ENCODE results near the gene ARID5A.

Gene ARID5A

DNA sequence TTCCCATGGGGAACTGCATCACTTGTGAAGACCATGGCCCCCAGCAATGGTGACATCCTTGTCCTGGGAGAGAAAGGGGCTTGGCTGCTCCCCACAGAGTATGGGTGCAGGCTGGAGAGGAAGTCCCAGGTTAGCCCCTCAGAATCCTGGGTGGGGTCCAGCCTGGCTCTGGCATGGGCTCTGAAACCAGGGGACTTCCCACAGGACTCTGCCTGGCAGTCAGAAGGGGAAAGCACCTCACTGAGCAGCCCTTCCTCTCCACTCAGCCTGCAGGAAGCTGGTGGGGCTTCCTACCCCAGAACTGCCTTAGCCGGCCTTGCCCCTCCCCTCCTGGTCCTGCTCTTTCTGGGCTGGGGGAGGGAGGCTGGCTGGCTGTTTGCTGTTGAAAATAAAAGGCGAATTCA is 35.1 kb upstream of the ARID5A start:
- H3K4me3 Mint-ChIP-seq = no peak overlapping the region
- no peaks in the 10 kb centered on the region for H3K27me3 Mint-ChIP-seq
- peak; percentile 40 for ATAC-seq (replicated peaks; ENCODE audit: extremely low read depth, poor library complexity, severe bottlenecking)
- H3K4me1 Mint-ChIP-seq = peaks cover 7% of the 10 kb centered on the region
- H3K9me3 Mint-ChIP-seq = no peaks in the 10 kb centered on the region
- peak in 1 of 2 donors; percentile 12 for DNase-seq (ENCODE audit: low spot score in 2 of 2)
- H3K36me3 Mint-ChIP-seq (ENCODE audit: insufficient read depth) = peaks cover 2% of the 10 kb centered on the region
- H3K27ac Mint-ChIP-seq (ENCODE audit: low read depth) = no peak overlapping the region

GRCh38 chr2:96501886-96502810 is 34.4 kb upstream of the ARID5A start:
- peak in 1 of 2 donors; percentile 9 for DNase-seq (ENCODE audit: low spot score in 2 of 2)
- no peak for ATAC-seq (replicated peaks; ENCODE audit: extremely low read depth, poor library complexity, severe bottlenecking)
- Mint-ChIP-seq H3K27me3 (no peaks in the 10 kb centered on the region), H3K4me1 (peaks cover 7% of the 10 kb centered on the region), H3K36me3 (ENCODE audit: insufficient read depth) (peaks cover 2% of the 10 kb centered on the region), H3K4me3 (no peak overlapping the region), H3K9me3 (no peaks in the 10 kb centered on the region), H3K27ac (ENCODE audit: low read depth) (no peak overlapping the region)

GRCh38 chr2:96502891-96503636 is 33.5 kb upstream of the ARID5A start:
- Mint-ChIP-seq H3K36me3 (ENCODE audit: insufficient read depth) (peaks cover 2% of the 10 kb centered on the region), H3K4me3 (no peak overlapping the region), H3K27ac (ENCODE audit: low read depth) (no peak overlapping the region), H3K4me1 (peaks cover 7% of the 10 kb centered on the region), H3K27me3 (no peaks in the 10 kb centered on the region), H3K9me3 (no peaks in the 10 kb centered on the region)
- ATAC-seq (replicated peaks; ENCODE audit: extremely low read depth, poor library complexity, severe bottlenecking) = no peak
- peak in 1 of 2 donors; percentile 11 for DNase-seq (ENCODE audit: low spot score in 2 of 2)

GRCh38 chr2:96503637-96504243 is 32.8 kb upstream of the ARID5A start:
- H3K27me3 Mint-ChIP-seq = no peaks in the 10 kb centered on the region
- DNase-seq (ENCODE audit: low spot score in 2 of 2) = peak in 1 of 2 donors; percentile 12
- no peak for ATAC-seq (replicated peaks; ENCODE audit: extremely low read depth, poor library complexity, severe bottlenecking)
- no peak overlapping the region for H3K27ac Mint-ChIP-seq (ENCODE audit: low read depth)
- peaks cover 8% of the 10 kb centered on the region for H3K4me1 Mint-ChIP-seq
- H3K4me3 Mint-ChIP-seq = no peak overlapping the region
- H3K9me3 Mint-ChIP-seq = no peaks in the 10 kb centered on the region
- peaks cover 2% of the 10 kb centered on the region for H3K36me3 Mint-ChIP-seq (ENCODE audit: insufficient read depth)

DNA sequence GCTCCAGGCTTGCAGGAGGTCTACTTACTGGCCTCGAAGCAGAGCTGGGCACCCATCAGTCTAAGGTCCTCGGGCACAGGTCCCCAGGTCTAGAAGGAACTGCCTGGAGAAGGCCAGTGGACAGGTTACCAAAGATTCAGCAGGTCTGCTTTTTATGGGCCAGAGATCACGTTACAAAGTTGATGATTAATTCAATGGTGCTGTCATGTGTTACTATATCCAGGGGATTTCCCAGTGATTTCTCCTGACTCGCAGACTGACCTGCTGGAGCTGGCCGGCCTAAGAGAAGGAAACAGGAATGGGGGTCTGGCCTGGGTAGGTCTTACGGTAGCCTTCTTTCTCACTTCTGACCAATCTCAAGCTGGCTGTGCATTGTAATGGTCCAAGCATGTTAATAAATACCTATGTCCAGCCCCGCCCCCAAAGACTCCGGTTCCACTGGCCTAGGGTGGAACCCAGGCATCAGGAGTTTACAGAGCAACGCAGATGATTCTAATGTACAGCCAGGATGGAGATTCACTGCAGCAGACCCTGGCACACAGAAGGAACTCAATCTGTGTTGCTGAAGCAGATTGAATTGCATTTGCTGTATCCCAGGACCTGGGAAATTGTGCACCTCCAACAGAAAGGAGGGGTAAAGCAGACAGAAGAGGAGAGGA is 31.2 kb upstream of the ARID5A start, which contains the start of gene NEURL3:
NEURL3 (minus strand) TSS at position 127 of the 659 bp plus-strand sequence; CDS start at position 56, 71 bp downstream.
- H3K9me3 Mint-ChIP-seq = no peaks in the 10 kb centered on the region
- no peak for ATAC-seq (replicated peaks; ENCODE audit: extremely low read depth, poor library complexity, severe bottlenecking)
- H3K27ac Mint-ChIP-seq (ENCODE audit: low read depth) = no peak within 1 kb of the TSS
- no peak within 1 kb of the TSS for H3K4me3 Mint-ChIP-seq
- DNase-seq (ENCODE audit: low spot score in 2 of 2) = no peak
- no peaks in the 10 kb centered on the region for H3K27me3 Mint-ChIP-seq
- peaks cover 16% of the 10 kb centered on the region for H3K4me1 Mint-ChIP-seq
- peaks cover 2% of the 10 kb centered on the region for H3K36me3 Mint-ChIP-seq (ENCODE audit: insufficient read depth)

DNA sequence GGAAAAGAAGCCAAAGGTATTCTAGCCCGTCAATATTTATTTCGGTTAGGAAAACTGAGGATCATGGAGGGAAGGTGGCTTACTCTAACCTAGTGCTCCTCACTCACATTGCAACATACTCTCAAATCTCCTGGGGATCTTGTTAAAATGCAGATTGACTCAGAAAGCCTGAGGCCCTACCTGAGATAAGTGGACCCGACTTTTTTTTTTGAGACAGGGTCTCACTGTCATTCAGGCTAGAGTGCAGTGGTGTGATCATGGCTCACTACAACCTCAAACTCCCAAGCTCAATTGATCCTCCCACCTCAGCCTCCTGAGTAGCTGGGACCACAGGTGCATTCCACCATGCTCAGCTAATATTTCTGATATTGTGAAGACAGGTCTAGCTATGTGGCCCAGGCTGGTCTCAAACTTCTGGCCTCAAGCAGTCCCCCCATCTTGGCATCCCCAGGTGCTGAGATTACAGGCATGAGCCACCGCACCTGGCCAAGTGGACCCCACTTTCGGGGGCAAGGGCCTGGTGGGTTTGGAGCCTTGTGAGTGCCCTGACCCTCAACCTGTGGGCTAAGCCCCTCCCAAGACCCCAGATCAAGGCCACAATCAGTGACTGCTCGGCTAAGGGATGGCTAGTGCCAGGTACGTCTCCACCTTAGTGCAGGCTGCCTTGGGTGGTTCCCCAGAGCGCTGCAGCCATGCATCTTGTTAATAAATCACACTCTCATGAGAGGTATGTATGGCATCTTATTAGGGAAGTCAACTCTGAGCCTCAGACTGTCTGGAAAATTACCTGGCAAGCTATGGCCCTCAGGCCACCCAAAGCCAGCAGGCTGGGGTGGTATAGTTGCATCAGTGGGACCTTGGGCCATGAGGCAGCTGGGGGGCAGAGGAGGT is 30.3 kb upstream of the ARID5A start:
- Mint-ChIP-seq H3K36me3 (ENCODE audit: insufficient read depth) (peaks cover 2% of the 10 kb centered on the region), H3K4me3 (no peak overlapping the region), H3K27me3 (no peaks in the 10 kb centered on the region), H3K4me1 (peaks cover 16% of the 10 kb centered on the region), H3K27ac (ENCODE audit: low read depth) (no peak overlapping the region), H3K9me3 (no peaks in the 10 kb centered on the region)
- DNase-seq (ENCODE audit: low spot score in 2 of 2) (peak in 1 of 2 donors; percentile 12), ATAC-seq (replicated peaks; ENCODE audit: extremely low read depth, poor library complexity, severe bottlenecking) (no peak)

DNA sequence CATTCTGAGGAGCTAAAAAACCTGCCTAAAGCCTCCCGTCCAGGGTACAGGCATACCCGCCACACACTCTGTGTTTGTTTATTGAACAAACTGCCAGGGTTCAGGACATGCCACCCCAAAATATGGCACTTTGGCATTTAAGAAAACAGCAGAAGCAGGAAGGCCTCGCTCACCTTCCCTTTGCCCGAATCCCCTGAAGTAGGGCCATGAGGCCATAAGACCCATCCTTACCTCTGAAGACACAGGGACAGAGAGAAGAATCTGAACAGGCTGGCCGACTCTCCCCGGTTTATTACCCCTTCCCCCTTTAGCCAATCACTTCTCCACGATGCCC is 29.7 kb upstream of the ARID5A start:
- DNase-seq (ENCODE audit: low spot score in 2 of 2) (peak in 1 of 2 donors; percentile 9), ATAC-seq (replicated peaks; ENCODE audit: extremely low read depth, poor library complexity, severe bottlenecking) (no peak)
- no peak overlapping the region for H3K27ac Mint-ChIP-seq (ENCODE audit: low read depth)
- peaks cover 2% of the 10 kb centered on the region for H3K36me3 Mint-ChIP-seq (ENCODE audit: insufficient read depth)
- no peak overlapping the region for H3K4me3 Mint-ChIP-seq
- peaks cover 13% of the 10 kb centered on the region for H3K4me1 Mint-ChIP-seq
- no peaks in the 10 kb centered on the region for H3K27me3 Mint-ChIP-seq
- no peaks in the 10 kb centered on the region for H3K9me3 Mint-ChIP-seq

DNA sequence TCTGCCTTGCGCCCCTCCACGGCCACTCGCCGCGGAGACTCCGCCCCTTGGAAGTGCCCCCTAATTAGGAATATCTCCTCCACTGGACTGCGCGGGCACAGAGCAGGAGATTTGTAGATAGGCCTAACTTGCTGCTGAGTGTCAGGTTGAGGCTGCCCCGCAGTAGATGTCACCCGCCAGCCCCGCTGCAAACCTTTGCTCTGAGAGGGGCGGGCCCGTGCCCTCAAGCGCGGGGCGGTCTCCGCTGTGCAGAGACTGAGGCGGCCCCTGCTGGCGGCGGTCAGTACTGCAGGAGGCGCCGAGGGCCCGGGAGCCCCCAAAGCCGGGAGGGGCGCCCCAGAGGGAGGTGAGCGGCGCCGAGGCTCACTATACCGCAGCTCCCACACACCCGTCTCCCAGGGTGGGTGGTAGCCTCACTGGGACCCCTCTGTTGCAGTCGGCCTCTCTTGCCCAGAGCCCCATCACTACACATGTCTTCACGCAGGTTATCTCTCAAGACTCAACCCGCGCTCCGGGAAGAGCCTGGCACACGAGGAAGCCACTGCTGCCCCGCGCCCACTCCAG is 28.5 kb upstream of the ARID5A start:
- Mint-ChIP-seq H3K9me3 (no peaks in the 10 kb centered on the region), H3K27ac (ENCODE audit: low read depth) (no peak overlapping the region), H3K36me3 (ENCODE audit: insufficient read depth) (peaks cover 2% of the 10 kb centered on the region), H3K4me1 (peaks cover 8% of the 10 kb centered on the region), H3K4me3 (peak overlapping the region; percentile 41), H3K27me3 (no peaks in the 10 kb centered on the region)
- peak; percentile 93 for ATAC-seq (replicated peaks; ENCODE audit: extremely low read depth, poor library complexity, severe bottlenecking)
- DNase-seq (ENCODE audit: low spot score in 2 of 2) = peak; percentile 83 to 94

- H3K4me1 Mint-ChIP-seq = peaks cover 8% of the 10 kb centered on the region
- H3K27me3 Mint-ChIP-seq = no peaks in the 10 kb centered on the region
- H3K36me3 Mint-ChIP-seq (ENCODE audit: insufficient read depth) = peaks cover 2% of the 10 kb centered on the region
- no peaks in the 10 kb centered on the region for H3K9me3 Mint-ChIP-seq
- no peak overlapping the region for H3K4me3 Mint-ChIP-seq
- H3K27ac Mint-ChIP-seq (ENCODE audit: low read depth) = no peak overlapping the region
- ATAC-seq (replicated peaks; ENCODE audit: extremely low read depth, poor library complexity, severe bottlenecking) = no peak
- DNase-seq (ENCODE audit: low spot score in 2 of 2) = no peak
These were observed 27.9 kb upstream of the ARID5A start for GRCh38 chr2:96508521-96509113.

GRCh38 chr2:96509114-96509846 is 27.3 kb upstream of the ARID5A start:
- Mint-ChIP-seq H3K27ac (ENCODE audit: low read depth) (no peak overlapping the region), H3K4me3 (no peak overlapping the region), H3K9me3 (no peaks in the 10 kb centered on the region), H3K36me3 (ENCODE audit: insufficient read depth) (peaks cover 2% of the 10 kb centered on the region), H3K27me3 (no peaks in the 10 kb centered on the region), H3K4me1 (peaks cover 8% of the 10 kb centered on the region)
- DNase-seq (ENCODE audit: low spot score in 2 of 2) (no peak), ATAC-seq (replicated peaks; ENCODE audit: extremely low read depth, poor library complexity, severe bottlenecking) (no peak)

All from central memory CD8-positive, alpha-beta T cell (primary cell).